GM23338 (cell line): ENCODE data around the gene MPPED1. TPM values are rescaled to one million over a fixed set of nuclear protein-coding genes. Genes with fewer than 3 reads are reported as not detected.

Experiments
- ATAC-seq: fragments of 200-7000 bp; cut with Tn5 transposase; 3 replicates; pipeline ENCODE4 v1.9.1; 2020
- DNase-seq: peaks from one replicate; pipeline ENCODE4 v3.0.0-alpha.2; 2015; ENCODE audit warnings: low spot score
- H2AFZ ChIP-seq: fragments of 200-600 bp; sonication (generic); 2 replicates; pipeline ENCODE4 v1.8.0; 2016; ENCODE audit warnings: antibody characterized with exemption, mild to moderate bottlenecking, moderate library complexity
- H3F3A ChIP-seq: fragments of 200-600 bp; sonication (generic); replicated peaks from 2 replicates; pipeline ENCODE4 v1.8.0; 2017; ENCODE audit warnings: antibody characterized with exemption, mixed run types, low read depth
- H3K27ac ChIP-seq: fragments of 200-600 bp; sonication (generic); 2 replicates; pipeline ENCODE4 v1.6.1; 2016; ENCODE audit warnings: low read depth
- H3K27me3 ChIP-seq: fragments of 200-600 bp; sonication (generic); 2 replicates; pipeline ENCODE4 v1.8.0; 2016; ENCODE audit warnings: mild to moderate bottlenecking, mixed run types, moderate library complexity; ENCODE audit not compliant: insufficient read depth
- H3K36me3 ChIP-seq: fragments of 200-600 bp; sonication (generic); 2 replicates; pipeline ENCODE4 v1.8.0; 2016; ENCODE audit warnings: mild to moderate bottlenecking; ENCODE audit not compliant: insufficient read depth
- H3K4me1 ChIP-seq: fragments of 200-600 bp; sonication (generic); 2 replicates; pipeline ENCODE4 v1.8.0; 2016; ENCODE audit warnings: mild to moderate bottlenecking, moderate library complexity; ENCODE audit not compliant: insufficient read depth
- H3K4me2 ChIP-seq: fragments of 200-600 bp; sonication (generic); 2 replicates; pipeline ENCODE4 v1.7.1; 2017; ENCODE audit warnings: mixed run types
- H3K4me3 ChIP-seq: fragments of 200-600 bp; sonication (generic); 2 replicates; pipeline ENCODE4 v1.6.1; 2016; ENCODE audit warnings: mixed run types
- H3K79me2 ChIP-seq: fragments of 200-600 bp; sonication (generic); replicated peaks from 2 replicates; pipeline ENCODE4 v1.8.0; 2017; ENCODE audit warnings: mild to moderate bottlenecking; ENCODE audit not compliant: insufficient read depth
- H3K9me2 ChIP-seq: fragments of 200-600 bp; sonication (generic); 2 replicates; pipeline ENCODE4 v1.8.0; 2017; ENCODE audit not compliant: insufficient read depth
- H4K20me1 ChIP-seq: fragments of 200-600 bp; sonication (generic); replicated peaks from 2 replicates; pipeline ENCODE4 v1.8.0; 2017; ENCODE audit warnings: mild to moderate bottlenecking; ENCODE audit not compliant: insufficient read depth
- H3K27ac Mint-ChIP-seq: 2 replicates; pipeline ENCODE4 v1.8.0; 2020; ENCODE audit warnings: inconsistent platforms, mild to moderate bottlenecking, moderate library complexity, mixed read lengths
- H3K27me3 Mint-ChIP-seq: 3 replicates; pipeline ENCODE4 v1.8.0; 2022; ENCODE audit warnings: low read depth, mild to moderate bottlenecking, moderate library complexity, mixed read lengths, inconsistent platforms; ENCODE audit not compliant: insufficient read depth, poor library complexity
- H3K36me3 Mint-ChIP-seq: 3 replicates; pipeline ENCODE4 v1.8.0; 2021; ENCODE audit warnings: low read depth, mild to moderate bottlenecking, inconsistent platforms, moderate library complexity, mixed read lengths
- H3K4me1 Mint-ChIP-seq: 3 replicates; pipeline ENCODE4 v1.8.0; 2020; ENCODE audit warnings: mild to moderate bottlenecking, inconsistent platforms, mixed read lengths
- H3K4me3 Mint-ChIP-seq: 3 replicates; pipeline ENCODE4 v1.8.0; 2021; ENCODE audit warnings: moderate library complexity, mild to moderate bottlenecking, inconsistent platforms, mixed read lengths
- H3K9me3 Mint-ChIP-seq: 3 replicates; pipeline ENCODE4 v1.8.0; 2020; ENCODE audit warnings: moderate library complexity, mild to moderate bottlenecking, inconsistent platforms, mixed read lengths
- CREB1 ChIP-seq: fragments of 250-450 bp; sonication (Bioruptor Pico); IDR thresholded peaks from 2 replicates; pipeline ENCODE4 v1.5.0; 2020; ENCODE audit warnings: low read depth, mild to moderate bottlenecking, moderate library complexity
- EZH2 ChIP-seq: fragments of 200-600 bp; sonication (generic); IDR thresholded peaks from one replicate; pipeline ENCODE4 v1.8.0; 2017; ENCODE audit warnings: antibody characterized with exemption, mild to moderate bottlenecking, low read depth; ENCODE audit not compliant: unreplicated experiment
- EZH2phosphoT487 ChIP-seq: fragments of 200-600 bp; sonication (generic); IDR thresholded peaks from one replicate; pipeline ENCODE4 v1.8.1; 2018; ENCODE audit warnings: antibody characterized with exemption; ENCODE audit not compliant: unreplicated experiment
- JUNB ChIP-seq: IDR thresholded peaks from one replicate; pipeline ENCODE4 v1.6.1; 2016; ENCODE audit warnings: antibody characterized with exemption; ENCODE audit not compliant: unreplicated experiment
- NANOG ChIP-seq: IDR thresholded peaks from 2 replicates; pipeline ENCODE4 v1.6.1; 2016; ENCODE audit warnings: antibody characterized with exemption, borderline replicate concordance
- POLR2AphosphoS5 ChIP-seq: IDR thresholded peaks from 2 replicates; pipeline ENCODE4 v1.6.1; 2016; ENCODE audit warnings: antibody characterized with exemption, low read depth
- REST ChIP-seq: IDR thresholded peaks from one replicate; pipeline ENCODE4 v1.6.1; 2018; ENCODE audit warnings: antibody characterized with exemption; ENCODE audit not compliant: unreplicated experiment
- STAT1 ChIP-seq: IDR thresholded peaks from one replicate; pipeline ENCODE4 v1.6.1; 2016; ENCODE audit warnings: antibody characterized with exemption; ENCODE audit not compliant: unreplicated experiment
- ZNF114 ChIP-seq: fragments of 250-450 bp; sonication (Bioruptor Pico); IDR thresholded peaks from 2 replicates; pipeline ENCODE4 v1.5.0; 2020; ENCODE audit warnings: mild to moderate bottlenecking, moderate library complexity
- ZNF331 ChIP-seq: fragments of 250-450 bp; sonication (Bioruptor Pico); IDR thresholded peaks from 2 replicates; pipeline ENCODE4 v1.5.0; 2020; ENCODE audit warnings: low read depth, mild to moderate bottlenecking, moderate library complexity
- polyA plus RNA-seq: library from polyadenylated mRNA; unstranded; fragments of >200 nt; fragmentation: Nextera tagmentation; extraction: Ambion mirVana; gene quantifications from 2 replicates; pipeline ENCODE4 v1.2.1, GENCODE V29; 2016
- total RNA-seq: library from RNA; depleted of rRNA; stranded (reverse); fragments of >200 nt; shearing (Covaris generic); gene quantifications from 2 replicates; pipeline ENCODE4 v1.2.3, GENCODE V29; 2014
- TF ChIP-seq, protein P1 (sequence below): IDR thresholded peaks from 2 replicates; pipeline ENCODE4 v1.6.1; 2016; ENCODE audit warnings: antibody characterized with exemption
- TF ChIP-seq, protein P2 (sequence below), 2 experiments: fragments of 200-600 bp in 1 of 2; sonication (generic) in 1 of 2; conservative IDR thresholded peaks; 2 replicates each; pipeline versions ENCODE4 v1.5.1 to v1.6.1; 2016 to 2017; ENCODE audit warnings: antibody characterized with exemption in 2 of 2, low read depth in 2 of 2, mild to moderate bottlenecking in 2 of 2, moderate library complexity in 1 of 2

MPPED1 gene
- total and polyA plus RNA-seq, 2 experiments from 2014 or later: 0.56 TPM; not detected in 1

GRCh38 chr22:43533156-43533530 is 121.3 kb downstream of the MPPED1 start:
- Histone ChIP-seq H3K9me2 (peaks cover 5% of the 10 kb centered on the region; the same call in 1 of the 2 replicates), H3F3A (no peaks in the 10 kb centered on the region), H4K20me1 (no peaks in the 10 kb centered on the region), H3K4me3 (no peak overlapping the region), H2AFZ (no peak overlapping the region), H3K36me3 (no peaks in the 10 kb centered on the region), H3K27me3 (no peaks in the 10 kb centered on the region), H3K79me2 (no peaks in the 10 kb centered on the region), H3K27ac (no peak overlapping the region), H3K4me1 (no peaks in the 10 kb centered on the region), H3K4me2 (no peak overlapping the region)
- Mint-ChIP-seq H3K9me3 (peaks cover 19% of the 10 kb centered on the region; the same call in 2 of the 3 replicates), H3K4me3 (no peak overlapping the region), H3K36me3 (peaks cover 15% of the 10 kb centered on the region; the same call in 2 of the 3 replicates), H3K4me1 (peaks cover 6% of the 10 kb centered on the region), H3K27me3 (peaks cover 6% of the 10 kb centered on the region), H3K27ac (no peak overlapping the region)
- DNase-seq (no peak), ATAC-seq (no peak)
- TF ChIP-seq CREB1 (CRISPR knock-in tag) (no peak), STAT1 (no peak), POLR2AphosphoS5 (no peak), EZH2 (no peak), EZH2phosphoT487 (no peak), ZNF114 (CRISPR knock-in tag) (no peak), ZNF331 (CRISPR knock-in tag) (no peak)
- TF ChIP-seq, protein P1, sequence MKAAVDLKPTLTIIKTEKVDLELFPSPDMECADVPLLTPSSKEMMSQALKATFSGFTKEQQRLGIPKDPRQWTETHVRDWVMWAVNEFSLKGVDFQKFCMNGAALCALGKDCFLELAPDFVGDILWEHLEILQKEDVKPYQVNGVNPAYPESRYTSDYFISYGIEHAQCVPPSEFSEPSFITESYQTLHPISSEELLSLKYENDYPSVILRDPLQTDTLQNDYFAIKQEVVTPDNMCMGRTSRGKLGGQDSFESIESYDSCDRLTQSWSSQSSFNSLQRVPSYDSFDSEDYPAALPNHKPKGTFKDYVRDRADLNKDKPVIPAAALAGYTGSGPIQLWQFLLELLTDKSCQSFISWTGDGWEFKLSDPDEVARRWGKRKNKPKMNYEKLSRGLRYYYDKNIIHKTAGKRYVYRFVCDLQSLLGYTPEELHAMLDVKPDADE: no peak

- no peak for ATAC-seq
- Mint-ChIP-seq H3K27ac (no peak overlapping the region), H3K4me3 (no peak overlapping the region), H3K4me1 (peaks cover 6% of the 10 kb centered on the region), H3K27me3 (peaks cover 6% of the 10 kb centered on the region), H3K36me3 (peaks cover 15% of the 10 kb centered on the region; the same call in 2 of the 3 replicates), H3K9me3 (peaks cover 20% of the 10 kb centered on the region; the same call in 2 of the 3 replicates)
- Histone ChIP-seq H3K4me3 (no peak overlapping the region), H3K9me2 (peaks cover 5% of the 10 kb centered on the region; the same call in 1 of the 2 replicates), H3K79me2 (no peaks in the 10 kb centered on the region), H3K27me3 (no peaks in the 10 kb centered on the region), H4K20me1 (no peaks in the 10 kb centered on the region), H3K4me2 (no peak overlapping the region), H3F3A (no peaks in the 10 kb centered on the region), H3K4me1 (no peaks in the 10 kb centered on the region), H3K36me3 (no peaks in the 10 kb centered on the region), H3K27ac (no peak overlapping the region), H2AFZ (no peak overlapping the region)
- no peak for DNase-seq
- TF ChIP-seq ZNF114 (CRISPR knock-in tag): no peak
- no peak for TF ChIP-seq POLR2AphosphoS5
- TF ChIP-seq ZNF331 (CRISPR knock-in tag): no peak
- no peak for TF ChIP-seq STAT1
- no peak for TF ChIP-seq REST
- TF ChIP-seq, protein P2, sequence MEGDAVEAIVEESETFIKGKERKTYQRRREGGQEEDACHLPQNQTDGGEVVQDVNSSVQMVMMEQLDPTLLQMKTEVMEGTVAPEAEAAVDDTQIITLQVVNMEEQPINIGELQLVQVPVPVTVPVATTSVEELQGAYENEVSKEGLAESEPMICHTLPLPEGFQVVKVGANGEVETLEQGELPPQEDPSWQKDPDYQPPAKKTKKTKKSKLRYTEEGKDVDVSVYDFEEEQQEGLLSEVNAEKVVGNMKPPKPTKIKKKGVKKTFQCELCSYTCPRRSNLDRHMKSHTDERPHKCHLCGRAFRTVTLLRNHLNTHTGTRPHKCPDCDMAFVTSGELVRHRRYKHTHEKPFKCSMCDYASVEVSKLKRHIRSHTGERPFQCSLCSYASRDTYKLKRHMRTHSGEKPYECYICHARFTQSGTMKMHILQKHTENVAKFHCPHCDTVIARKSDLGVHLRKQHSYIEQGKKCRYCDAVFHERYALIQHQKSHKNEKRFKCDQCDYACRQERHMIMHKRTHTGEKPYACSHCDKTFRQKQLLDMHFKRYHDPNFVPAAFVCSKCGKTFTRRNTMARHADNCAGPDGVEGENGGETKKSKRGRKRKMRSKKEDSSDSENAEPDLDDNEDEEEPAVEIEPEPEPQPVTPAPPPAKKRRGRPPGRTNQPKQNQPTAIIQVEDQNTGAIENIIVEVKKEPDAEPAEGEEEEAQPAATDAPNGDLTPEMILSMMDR (conservative IDR thresholded peaks at IDR 0.05; ENCODE audit: low read depth in 2 of 2): no peak
- TF ChIP-seq NANOG: no peak
- no peak for TF ChIP-seq JUNB
- TF ChIP-seq CREB1 (CRISPR knock-in tag): no peak
- no peak for TF ChIP-seq EZH2
Observed at GRCh38 chr22:43533656-43534428, 122.0 kb downstream of the MPPED1 start.
